ENCODE data around the gene ATP11A. TPM values are rescaled to one million over a fixed set of nuclear protein-coding genes. Genes with fewer than 3 reads are reported as not detected.
"Not testable (repeated sequence)": the region's sequence is repeated elsewhere in the genome, so short reads cannot be mapped to it uniquely, and the experiment has no call there.

Gene ATP11A
- total RNA-seq, 1 experiment from 2014 or later, result 80.4 TPM

- TF ChIP-seq ZBTB33 (IDR thresholded peaks at IDR 0.05; ENCODE audit: extremely low read depth, insufficient replicate concordance, low read length) (no peak), ZNF274 (IDR thresholded peaks at IDR 0.05; ENCODE audit: low read depth, low read length) (no peak), FOSL1 (IDR thresholded peaks at IDR 0.05; ENCODE audit: low read depth) (no peak)
These were observed 5.6 kb upstream of the ATP11A start (continued) for GRCh38 chr13:112684071-112684845.

DNA sequence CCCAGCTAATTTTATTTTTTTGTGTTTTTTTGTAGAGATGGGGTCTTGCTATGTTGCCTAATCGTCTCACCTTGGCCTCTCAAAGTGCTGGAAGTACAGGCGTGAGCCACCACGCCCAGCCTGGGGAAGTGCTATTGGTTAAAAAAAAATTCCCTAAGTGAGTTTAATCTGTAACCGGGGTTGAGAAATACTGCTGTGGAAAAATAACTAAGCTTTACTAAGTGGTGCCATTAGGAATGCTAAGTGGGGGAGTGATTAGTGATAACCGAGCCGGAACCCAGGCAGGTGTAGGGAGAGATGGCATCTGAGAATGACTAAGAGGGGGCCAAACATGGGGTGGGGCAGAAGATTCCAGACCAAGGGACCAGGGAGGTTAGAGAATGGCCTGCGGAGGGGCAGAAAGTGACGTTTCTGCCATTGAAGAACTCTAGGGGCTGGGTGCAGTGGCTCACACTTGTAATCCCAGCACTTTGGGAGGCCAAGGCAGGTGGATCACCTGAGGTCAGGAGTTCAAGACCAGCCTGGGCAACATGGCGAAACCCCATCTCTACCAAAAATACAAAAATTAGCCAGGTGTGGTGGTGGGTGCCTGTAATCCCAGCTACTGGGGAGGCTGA, 4.5 kb upstream of the ATP11A start:
- ATAC-seq, result not testable (repeated sequence)

More for the DNA sequence above, 4.5 kb upstream of the ATP11A start:
- H3K36me3 ChIP-seq (ENCODE audit: control insufficient read depth in 1 of 2, insufficient read depth in 2 of 2, low read length in 2 of 2); H3K4me3 ChIP-seq (replicated peaks in 1 of 2; ENCODE audit: low read depth in 1 of 2, low read length in 2 of 2); H2AFZ ChIP-seq (ENCODE audit: low read depth, low read length, poor library complexity, severe bottlenecking); POLR2A ChIA-PET; intact Hi-C loops (cut with micrococcal nuclease); H4K20me1 ChIP-seq (ENCODE audit: insufficient read depth); CTCF ChIA-PET; H3K4me2 ChIP-seq (ENCODE audit: low read length); BruUV-seq (replicated peaks); H3K79me2 ChIP-seq (ENCODE audit: insufficient read depth, low read length); H3K9ac ChIP-seq (ENCODE audit: low read length); DNase-seq (ENCODE audit: low read depth, low spot score); H3K9me2 ChIP-seq (ENCODE audit: insufficient read depth); H3K9me3 ChIP-seq (ENCODE audit: control insufficient read depth in 1 of 2, insufficient read depth in 1 of 2, low read depth in 1 of 2, low read length in 2 of 2); H3K27me3 ChIP-seq (ENCODE audit: insufficient read depth, low read length); RAD21 ChIA-PET (ENCODE audit: low non-redundant PET in 1 of 2, low total read pairs in 2 of 2, uncharacterized antibody in 2 of 2, unreplicated experiment in 2 of 2); H3K27ac ChIP-seq (ENCODE audit: low read depth, low read length): not testable (repeated sequence)
- H3K4me1 ChIP-seq (ENCODE audit: control insufficient read depth in 1 of 2, insufficient read depth in 2 of 2, low read length in 2 of 2), result peaks cover 3 to 21% of the 10 kb centered on the region in 2 experiments; a peak in 3 of 4 replicates

Data from HCT116 (cell line).